Stimulated activated naive CD8-positive, alpha-beta T cell treated with anti-CD3 and anti-CD28 coated beads, Interleukin-15, Interleukin-2, amounts not matched to agents 100 U/mL and 50 U/mL, for 24 hours (primary cell): ENCODE measurements around the gene ANGPTL2.
"Not testable (repeated sequence)": the region's sequence is repeated elsewhere in the genome, so short reads cannot be mapped to it uniquely, and the experiment has no call there.

Experiments used
- ATAC-seq: fragments of 150-1000 bp; cut with Tn5 transposase; one replicate; pipeline ENCODE4 v1.10.0; 2021
- DNase-seq: peaks from one replicate; pipeline ENCODE4 v3.0.0; 2021

The ANGPTL2 gene

GRCh38 chr9:127122176-127123063 is at the start of gene ANGPTL2:
Gene ANGPTL2 (minus strand): TSS chr9:127122635. CDS start chr9:127108731, 13,904 bp downstream.
- ATAC-seq (peak; percentile 51), DNase-seq (peak; percentile 25)

- not testable (repeated sequence) for ATAC-seq, DNase-seq
Measured at GRCh38 chr9:127171348-127171747, 48.9 kb upstream of the ANGPTL2 start.

DNA sequence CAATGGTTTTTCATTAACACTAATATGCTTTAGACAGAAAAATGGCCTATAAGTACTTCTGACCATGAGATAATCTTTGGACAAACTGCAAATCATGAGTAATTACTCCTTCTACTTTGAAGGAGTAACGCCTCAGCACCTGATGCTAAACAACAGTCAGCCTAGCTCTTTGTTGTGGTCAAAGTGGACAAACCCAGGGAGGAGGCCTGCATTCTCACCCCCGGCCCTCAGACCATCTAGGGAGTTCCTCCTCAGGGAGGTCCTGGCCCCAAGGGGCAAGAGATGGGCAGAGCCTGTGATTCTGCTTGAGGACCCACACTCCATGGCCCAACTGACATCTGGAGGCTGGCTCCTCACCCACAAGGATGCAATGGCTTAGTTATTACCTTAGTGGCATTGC is 48.2 kb upstream of the ANGPTL2 start:
- no peak for DNase-seq
- no peak for ATAC-seq

DNA sequence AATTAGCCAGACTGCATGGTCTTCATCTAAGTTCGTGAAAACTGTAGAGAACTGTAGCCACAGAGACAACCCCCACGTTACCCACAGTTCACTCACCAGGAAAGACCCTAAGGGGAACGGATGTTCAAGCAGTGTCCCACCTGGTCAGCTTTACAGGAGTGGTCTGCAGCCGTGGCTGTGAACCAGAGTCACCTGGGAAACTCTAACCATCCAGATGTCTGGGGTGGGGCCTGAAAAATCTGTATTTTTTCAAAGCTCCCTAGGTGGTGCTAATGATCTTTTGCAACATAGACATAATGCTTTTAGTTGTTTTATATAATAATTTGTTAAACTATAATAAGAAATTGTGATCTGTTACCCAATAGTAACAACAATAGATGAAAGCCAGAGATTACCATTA is 47.7 kb upstream of the ANGPTL2 start:
- ATAC-seq, result no peak
- DNase-seq, result no peak

DNA sequence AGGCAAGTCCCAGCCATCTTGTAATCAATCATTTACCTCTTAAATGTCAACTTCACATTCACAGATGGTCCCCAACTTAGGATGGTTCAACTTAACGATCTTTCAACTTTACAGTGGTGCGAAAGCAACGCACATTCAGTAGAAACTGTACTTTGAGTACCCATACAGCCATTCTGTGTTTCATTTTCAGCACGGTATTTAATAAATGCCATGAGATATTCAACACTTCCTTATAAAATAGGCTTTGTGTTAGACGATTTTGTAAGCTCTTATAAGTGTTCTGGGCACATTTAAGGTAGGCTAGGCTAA is 47.1 kb upstream of the ANGPTL2 start:
- DNase-seq (no peak), ATAC-seq (no peak)

GRCh38 chr9:127168756-127169574 is 46.5 kb upstream of the ANGPTL2 start:
- ATAC-seq (no peak), DNase-seq (no peak)

GRCh38 chr9:127167560-127168326 is 45.3 kb upstream of the ANGPTL2 start:
- no peak for DNase-seq
- no peak for ATAC-seq

DNA sequence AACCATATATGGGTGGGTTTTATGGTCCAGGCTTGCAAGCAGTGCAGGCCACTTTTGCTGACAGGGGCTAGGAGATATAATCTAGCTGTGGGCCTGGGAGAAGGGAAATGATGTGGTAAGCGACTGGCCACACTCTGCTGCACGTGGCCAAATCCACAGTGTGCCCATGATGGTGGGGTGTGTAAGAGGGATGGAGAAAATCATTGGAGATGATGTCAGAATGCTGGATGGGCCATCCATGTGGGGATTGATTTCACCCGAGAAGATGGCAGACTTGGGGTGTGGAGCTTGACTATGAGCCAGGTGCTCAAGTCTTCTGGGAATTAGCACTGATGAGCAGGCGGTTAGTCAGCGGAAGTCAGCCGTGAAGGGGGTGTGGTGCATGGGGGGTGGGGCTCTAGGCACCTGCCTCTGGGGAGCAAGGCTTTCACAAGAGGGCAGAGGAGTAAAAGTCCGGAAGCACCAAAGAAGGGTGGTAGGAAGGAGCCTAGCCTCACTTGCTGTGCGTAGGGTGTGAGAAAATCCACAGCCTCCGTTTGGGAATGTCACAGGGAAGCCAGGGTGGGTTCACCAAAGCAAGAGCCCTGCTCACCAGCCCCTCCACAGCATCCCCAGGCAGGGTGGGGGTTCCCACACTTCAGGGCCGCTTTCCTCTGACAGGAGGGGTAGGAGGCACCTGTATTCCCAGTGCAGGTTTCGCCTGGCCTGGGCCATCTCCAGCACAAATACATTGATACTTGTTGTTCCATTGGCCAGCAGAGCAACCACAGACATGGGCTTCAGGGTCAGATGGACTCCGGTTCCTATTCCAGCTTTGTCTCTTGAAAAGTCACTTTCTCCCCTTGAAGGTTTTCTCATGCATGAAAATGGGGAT is 44.5 kb upstream of the ANGPTL2 start:
- DNase-seq (peak; percentile 13), ATAC-seq (no peak)

DNA sequence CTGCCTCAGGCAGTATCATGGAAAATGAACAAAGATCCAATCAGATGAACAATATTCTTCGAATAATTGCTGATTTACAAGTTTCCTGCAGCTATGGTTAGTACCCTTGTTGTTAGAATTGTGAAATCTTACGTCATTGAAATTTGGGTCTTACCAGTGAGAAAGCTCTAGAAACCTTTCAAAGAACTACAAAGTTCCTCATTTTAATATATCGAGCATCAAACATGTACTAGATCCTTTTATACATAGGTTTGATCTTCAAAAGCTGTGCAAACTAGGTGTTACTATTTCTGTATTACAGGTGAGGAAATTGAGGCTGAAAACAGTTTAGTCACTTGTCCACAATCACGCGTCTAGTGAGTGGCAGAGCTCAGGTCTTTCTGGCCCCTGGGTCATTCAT is 43.7 kb upstream of the ANGPTL2 start:
- ATAC-seq (no peak), DNase-seq (no peak)

GRCh38 chr9:127165116-127165515 is 42.7 kb upstream of the ANGPTL2 start:
- ATAC-seq, result no peak

GRCh38 chr9:127163409-127163808 is 41.0 kb upstream of the ANGPTL2 start:
- no peak for DNase-seq
- ATAC-seq, result peak; percentile 47

More at GRCh38 chr9:127165116-127165515, 42.7 kb upstream of the ANGPTL2 start:
- DNase-seq, result no peak

DNA sequence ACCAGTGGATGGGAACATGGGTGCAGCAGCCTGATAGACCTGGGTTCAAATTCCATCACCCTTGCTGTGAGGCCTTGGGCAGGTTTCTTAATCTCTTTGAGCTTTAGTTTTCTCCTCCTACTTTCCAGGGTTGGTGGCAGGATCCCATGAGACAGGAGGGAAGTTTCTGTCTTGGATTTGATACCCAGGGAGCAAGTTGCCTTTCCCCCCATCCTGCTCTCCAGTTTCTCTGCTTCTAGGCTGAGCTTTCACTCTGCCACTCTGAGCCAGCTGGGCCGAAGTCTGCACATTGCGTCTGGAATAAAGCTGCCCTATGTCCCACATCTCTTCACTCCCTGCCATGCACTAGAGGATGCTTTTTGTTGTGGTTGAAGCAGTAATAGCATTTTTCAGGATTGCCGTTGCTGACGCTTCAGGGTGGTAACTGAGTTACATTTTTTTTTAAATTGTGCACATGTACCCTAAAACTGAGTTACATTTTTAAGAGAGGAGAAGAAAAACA is 40.5 kb upstream of the ANGPTL2 start:
- DNase-seq, result no peak
- no peak for ATAC-seq

- no peak for ATAC-seq
Measured at GRCh38 chr9:127162046-127162863, 39.8 kb upstream of the ANGPTL2 start.

GRCh38 chr9:127161081-127161624 is 38.7 kb upstream of the ANGPTL2 start:
- DNase-seq, result no peak
- no peak for ATAC-seq

More at GRCh38 chr9:127162046-127162863, 39.8 kb upstream of the ANGPTL2 start:
- no peak for DNase-seq

GRCh38 chr9:127159949-127160610 is 37.6 kb upstream of the ANGPTL2 start:
- no peak for DNase-seq
- no peak for ATAC-seq

DNA sequence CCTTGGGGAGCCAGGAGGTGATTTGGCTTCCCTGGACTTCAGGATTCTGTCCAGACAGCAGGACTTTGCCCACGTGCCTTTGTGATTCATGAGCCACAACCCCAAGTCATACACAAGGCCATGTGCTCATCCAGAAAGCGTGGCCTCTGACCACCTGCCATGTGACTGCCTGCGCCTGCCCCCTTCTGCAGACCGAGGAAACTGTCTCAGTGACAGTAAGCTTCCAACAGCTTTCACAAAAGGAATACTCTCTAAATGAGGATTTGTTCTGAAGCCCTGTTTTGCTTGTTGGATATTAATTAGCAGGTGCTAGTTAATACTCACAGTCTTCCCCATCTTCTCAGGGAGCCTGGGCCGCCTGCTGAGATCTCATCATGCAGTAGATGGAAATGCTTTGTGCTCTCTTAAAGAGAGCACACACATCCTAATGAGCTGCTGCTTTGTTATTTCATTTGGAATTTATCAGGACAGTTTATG is 36.9 kb upstream of the ANGPTL2 start:
- DNase-seq, result no peak

DNA sequence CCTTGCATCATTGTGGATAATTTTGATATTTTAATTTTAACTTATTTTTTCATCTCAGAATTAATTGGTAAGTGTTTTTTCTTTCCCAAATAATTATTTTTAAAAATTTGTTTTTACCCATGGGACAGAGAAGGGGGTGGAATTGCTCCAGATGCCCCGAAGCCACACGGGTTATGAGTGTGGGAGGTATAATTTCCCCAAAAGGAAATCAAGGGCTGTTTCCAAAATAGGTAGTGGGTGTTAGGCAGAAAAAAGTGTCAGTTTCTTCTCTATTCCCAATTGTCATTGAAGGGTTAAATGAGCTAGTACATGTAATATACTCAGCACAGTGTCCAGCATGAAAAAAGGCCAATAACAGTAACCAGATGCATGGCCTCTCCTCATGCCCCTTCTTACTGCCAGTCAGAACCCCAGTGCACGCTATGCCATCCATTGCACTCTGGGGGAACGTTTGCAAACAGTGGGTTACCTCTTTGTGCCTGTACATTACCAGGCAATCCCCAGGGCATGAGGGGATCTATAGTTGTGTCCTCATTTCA is 36.4 kb upstream of the ANGPTL2 start:
- ATAC-seq (no peak), DNase-seq (no peak)

More for the DNA sequence above, 36.9 kb upstream of the ANGPTL2 start:
- ATAC-seq, result no peak

GRCh38 chr9:127155314-127155960 is 33.0 kb upstream of the ANGPTL2 start:
- no peak for ATAC-seq
- no peak for DNase-seq
